GM12891 (cell line): ENCODE results near the gene FBRSL1.

Experiments used
- POLR2A ChIP-seq: IDR thresholded peaks from 2 replicates; pipeline ENCODE4 v1.6.1; 2011; ENCODE audit warnings: low read depth, low read length, control low read depth
- POLR2AphosphoS5 ChIP-seq: IDR thresholded peaks from 2 replicates; pipeline ENCODE4 v1.6.1; 2011; ENCODE audit warnings: low read depth, low read length, control low read depth
- TAF1 ChIP-seq: IDR thresholded peaks from 2 replicates; pipeline ENCODE4 v1.6.1; 2011; ENCODE audit warnings: low read depth, low read length, control low read depth

GRCh38 chr12:132514216-132514820 lies 24.4 kb downstream of the FBRSL1 start:
- no peak for TF ChIP-seq POLR2AphosphoS5
- TF ChIP-seq POLR2A, result no peak
- TF ChIP-seq TAF1, result no peak
